Body of pancreas (tissue), 4 donors: ENCODE measurements around the gene P3H2.

Experiments
- CTCF ChIP-seq, 7 experiments: fragments of 450-650 bp in 4 of 7; fragments of 200-600 bp in 3 of 7; sonication (generic) in 3 of 7; IDR thresholded peaks; one replicate each; pipeline ENCODE4 v1.5.1; 2016 to 2019; ENCODE audit warnings: antibody characterized with exemption in 7 of 7
- POLR2A ChIP-seq, 3 donors: fragments of 450-650 bp; IDR thresholded peaks; one replicate each; pipeline ENCODE4 v1.6.1; 2016; ENCODE audit warnings: antibody characterized with exemption in 3 of 3, mild to moderate bottlenecking in 2 of 3

- TF ChIP-seq CTCF (IDR thresholded peaks at IDR 0.05) (no peak), POLR2A (IDR thresholded peaks at IDR 0.05) (no peak)
Measured at GRCh38 chr3:190127797-190128196, 7.1 kb upstream of the P3H2 start.
